Sigmoid colon (tissue), 7 donors: ENCODE data around the gene ITPK1. TPM values are rescaled to one million over a fixed set of nuclear protein-coding genes. Genes with fewer than 3 reads are reported as not detected.

Source experiments
- DNase-seq: peaks from one replicate; pipeline ENCODE4 v3.0.0-alpha.2; 2019
- H3K27ac ChIP-seq, 4 donors: fragments of 200-600 bp; sonication (generic); one replicate each; pipeline ENCODE4 v1.5.1; 2016 to 2019; ENCODE audit warnings: mild to moderate bottlenecking in 1 of 4
- H3K27me3 ChIP-seq, 3 donors: fragments of 200-600 bp; sonication (generic); one replicate each; pipeline ENCODE4 v1.5.1; 2019; ENCODE audit warnings: mild to moderate bottlenecking in 1 of 3
- H3K36me3 ChIP-seq, 4 donors: fragments of 200-600 bp; sonication (generic); one replicate each; pipeline ENCODE4 v1.5.1; 2016 to 2019
- H3K4me1 ChIP-seq, 4 donors: fragments of 200-600 bp; sonication (generic); one replicate each; pipeline ENCODE4 v1.5.1; 2017 to 2019
- H3K4me3 ChIP-seq, 4 donors: fragments of 200-600 bp; sonication (generic); one replicate each; pipeline ENCODE4 v1.5.1; 2017 to 2019; ENCODE audit warnings: mild to moderate bottlenecking in 2 of 4, moderate library complexity in 1 of 4
- H3K9me3 ChIP-seq, 4 donors: fragments of 200-600 bp in 3 of 4; sonication (generic) in 3 of 4; one replicate each; pipeline versions ENCODE4 v1.5.1 to v1.6.1; 2013 to 2019
- CTCF ChIP-seq, 4 experiments: fragments of 450-650 bp in 3 of 4; fragments of 200-600 bp in 1 of 4; IDR thresholded peaks; one replicate each; pipeline ENCODE4 v1.5.1; 2016 to 2019; ENCODE audit warnings: antibody characterized with exemption in 4 of 4, mild to moderate bottlenecking in 3 of 4, moderate library complexity in 2 of 4
- EP300 ChIP-seq, 4 donors: sonication (generic); formaldehyde crosslinking; IDR thresholded peaks; one replicate each; pipeline ENCODE4 v1.6.1; 2017; ENCODE audit warnings: antibody characterized with exemption in 4 of 4
- POLR2A ChIP-seq, 2 donors: fragments of 450-650 bp; IDR thresholded peaks; one replicate each; pipeline ENCODE4 v1.6.1; 2016; ENCODE audit warnings: antibody characterized with exemption in 2 of 2, mild to moderate bottlenecking in 2 of 2, moderate library complexity in 2 of 2
- POLR2AphosphoS5 ChIP-seq, 4 donors: sonication (generic); formaldehyde crosslinking; IDR thresholded peaks; one replicate each; pipeline ENCODE4 v1.6.1; 2017; ENCODE audit warnings: antibody characterized with exemption in 4 of 4
- WGBS, 2 donors: extraction: QIAGEN DNeasy Blood & Tissue Kit; methylation state at CpG; one replicate each; pipeline ENCODE4 v1.1.7; 2013; 5-methylcytosine and 5-hydroxymethylcytosine counted together
- intact Hi-C: fragments of 100-400 bp; cut with DNase I; formaldehyde crosslinking; loops from one replicate; pipeline ENCODE4 v1.15.1; 2023
- polyA plus RNA-seq, 3 donors: library from polyadenylated mRNA; stranded (reverse); fragments of 200-250 nt; gene quantifications; one replicate each; pipeline ENCODE4 v1.2.3, GENCODE V29; 2013
- total RNA-seq, 4 donors: library from RNA; depleted of rRNA; stranded (reverse); fragments of >200 nt; gene quantifications; one replicate each; pipeline ENCODE4 v1.1.0, GENCODE V29; 2016
- donor health status: healthy with polysubstance abuse.
- donor health status: Bipolar disorder and iron deficiency.
- donor health status: healthy.

Gene ITPK1
- total and polyA plus RNA-seq, 7 donors = 39.8 to 75.4 (median 61.8) TPM

GRCh38 chr14:92970271-92970670, 145.5 kb downstream of the ITPK1 start:
- no peaks in the 10 kb centered on the region for H3K36me3 ChIP-seq
- H3K4me1 ChIP-seq = peaks cover 0 to 43% (median 36%) of the 10 kb centered on the region in 4 donors
- peak overlapping the region in 1 of 4 donors; percentile 90 for H3K27ac ChIP-seq
- whole genome bisulfite sequencing, 2 donors = 90 to 91% methylated on average over 12 of the region's 12 CpGs
- no peak for TF ChIP-seq EP300 (IDR thresholded peaks at IDR 0.05)
- no peak for TF ChIP-seq POLR2AphosphoS5 (IDR thresholded peaks at IDR 0.05)
- no peak for TF ChIP-seq POLR2A (IDR thresholded peaks at IDR 0.05)
- no peak for TF ChIP-seq CTCF (IDR thresholded peaks at IDR 0.05)
- no peaks in the 10 kb centered on the region for H3K9me3 ChIP-seq
- DNase-seq = no peak
- no peak overlapping the region for H3K4me3 ChIP-seq
- H3K27me3 ChIP-seq = no peaks in the 10 kb centered on the region
- intact Hi-C loops = loop anchor here (5.0 kb wide), 1 partner anchor 92 kb away; no protein-coding TSS in a partner anchor

- WGBS, 2 donors = 85 to 87% methylated on average over 12 of the region's 12 CpGs
- no peak overlapping the region for H3K4me3 ChIP-seq
- H3K36me3 ChIP-seq = no peaks in the 10 kb centered on the region
- peaks cover 0 to 47% (median 40%) of the 10 kb centered on the region in 4 donors for H3K4me1 ChIP-seq
- H3K27me3 ChIP-seq = no peaks in the 10 kb centered on the region
- TF ChIP-seq CTCF (IDR thresholded peaks at IDR 0.05) = no peak
- TF ChIP-seq POLR2A (IDR thresholded peaks at IDR 0.05) = no peak
- TF ChIP-seq EP300 (IDR thresholded peaks at IDR 0.05) = no peak
- TF ChIP-seq POLR2AphosphoS5 (IDR thresholded peaks at IDR 0.05) = no peak
- H3K27ac ChIP-seq = no peak overlapping the region
- H3K9me3 ChIP-seq = no peaks in the 10 kb centered on the region
- intact Hi-C loops = loop anchor here (5.0 kb wide), 1 partner anchor 92 kb away; no protein-coding TSS in a partner anchor
- DNase-seq = no peak
Measured at GRCh38 chr14:92969871-92970270, 145.9 kb downstream of the ITPK1 start.

- no peak overlapping the region for H3K27ac ChIP-seq
- intact Hi-C loops = no loop called here
Measured at GRCh38 chr14:92969430-92969829, 146.3 kb downstream of the ITPK1 start.

GRCh38 chr14:92968291-92969020, 147.3 kb downstream of the ITPK1 start:
- Histone ChIP-seq H3K4me1 (peaks cover 0 to 49% (median 44%) of the 10 kb centered on the region in 4 donors), H3K36me3 (no peaks in the 10 kb centered on the region), H3K4me3 (no peak overlapping the region), H3K27ac (no peak overlapping the region), H3K27me3 (no peaks in the 10 kb centered on the region), H3K9me3 (no peaks in the 10 kb centered on the region)
- 92 to 95% methylated on average over 14 of the region's 14 CpGs for WGBS, 2 donors
- TF ChIP-seq CTCF (IDR thresholded peaks at IDR 0.05) = no peak
- no peak for TF ChIP-seq EP300 (IDR thresholded peaks at IDR 0.05)
- TF ChIP-seq POLR2AphosphoS5 (IDR thresholded peaks at IDR 0.05) = no peak
- no peak for TF ChIP-seq POLR2A (IDR thresholded peaks at IDR 0.05)
- intact Hi-C loops = no loop called here
- no peak for DNase-seq

More at GRCh38 chr14:92969430-92969829, 146.3 kb downstream of the ITPK1 start:
- no peak for DNase-seq
- peaks cover 0 to 49% (median 44%) of the 10 kb centered on the region in 4 donors for H3K4me1 ChIP-seq
- 94 to 98% methylated on average over 10 of the region's 10 CpGs for WGBS, 2 donors
- no peaks in the 10 kb centered on the region for H3K9me3 ChIP-seq
- no peaks in the 10 kb centered on the region for H3K27me3 ChIP-seq
- H3K4me3 ChIP-seq = no peak overlapping the region
- TF ChIP-seq POLR2A (IDR thresholded peaks at IDR 0.05) (no peak), POLR2AphosphoS5 (IDR thresholded peaks at IDR 0.05) (no peak), CTCF (IDR thresholded peaks at IDR 0.05) (no peak), EP300 (IDR thresholded peaks at IDR 0.05) (no peak)
- H3K36me3 ChIP-seq = no peaks in the 10 kb centered on the region
